GM12875 (cell line): Measurements from ENCODE around the gene MCU.

ENCODE experiments used
- H3K4me3 ChIP-seq: one replicate; pipeline ENCODE4 v1.5.1; 2011; ENCODE audit warnings: low read depth, low read length, control low read depth
- CTCF ChIP-seq: IDR thresholded peaks from 2 replicates; pipeline ENCODE4 v1.5.1; 2011; ENCODE audit warnings: low read depth, mild to moderate bottlenecking, control low read depth, inconsistent platforms, low read length, moderate library complexity, borderline replicate concordance; ENCODE audit not compliant: insufficient read depth

The MCU gene

GRCh38 chr10:72796042-72796441 is 104.1 kb downstream of the MCU start:
- no peak overlapping the region for H3K4me3 ChIP-seq
- TF ChIP-seq CTCF = no peak

GRCh38 chr10:72796538-72796937 is 104.6 kb downstream of the MCU start:
- H3K4me3 ChIP-seq = no peak overlapping the region
- no peak for TF ChIP-seq CTCF

GRCh38 chr10:72800000-72800740 is 108.2 kb downstream of the MCU start:
- no peak for TF ChIP-seq CTCF
- no peak overlapping the region for H3K4me3 ChIP-seq

GRCh38 chr10:72800741-72801092 is 108.8 kb downstream of the MCU start:
- H3K4me3 ChIP-seq = no peak overlapping the region
- no peak for TF ChIP-seq CTCF

- no peak for TF ChIP-seq CTCF
- H3K4me3 ChIP-seq = no peak overlapping the region
Observed at GRCh38 chr10:72801263-72801868, 109.4 kb downstream of the MCU start.

- TF ChIP-seq CTCF = no peak
- H3K4me3 ChIP-seq = no peak overlapping the region
Observed at GRCh38 chr10:72802332-72802731, 110.4 kb downstream of the MCU start.
